ENCODE measurements around the gene GLIS1. TPM values are rescaled to one million over a fixed set of nuclear protein-coding genes. Genes with fewer than 3 reads are reported as not detected.

The GLIS1 gene
- total and polyA plus RNA-seq, 8 donors: 0.20 to 4.8 (median 0.55) TPM; not detected in 1

DNA sequence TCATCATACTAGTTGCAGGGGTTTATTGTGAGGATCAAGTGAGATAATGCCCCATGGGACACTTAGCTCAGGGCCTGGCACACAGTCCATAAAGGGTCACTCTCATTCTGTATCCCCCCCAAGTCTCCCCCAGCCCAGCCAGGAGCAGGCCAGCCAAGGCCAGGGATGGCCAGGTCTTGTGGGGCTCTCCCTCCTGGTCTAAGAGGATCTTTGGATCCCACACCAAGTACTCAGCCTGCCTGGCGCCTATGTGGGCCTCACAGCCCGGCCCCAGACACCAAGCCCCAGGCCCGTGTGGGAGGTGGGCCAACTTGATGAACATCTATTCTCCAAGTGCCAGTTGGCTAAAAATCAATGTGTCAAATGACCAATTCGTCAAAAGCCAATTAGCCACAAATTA lies 117.8 kb downstream of the GLIS1 start:
- peak; percentile 9 to 32 for DNase-seq
- intact Hi-C loops (cut with DNase I; ENCODE audit: low total_unique reads): no loop called here
- H3K27me3 ChIP-seq: no peaks in the 10 kb centered on the region
- TF ChIP-seq, protein P1, sequence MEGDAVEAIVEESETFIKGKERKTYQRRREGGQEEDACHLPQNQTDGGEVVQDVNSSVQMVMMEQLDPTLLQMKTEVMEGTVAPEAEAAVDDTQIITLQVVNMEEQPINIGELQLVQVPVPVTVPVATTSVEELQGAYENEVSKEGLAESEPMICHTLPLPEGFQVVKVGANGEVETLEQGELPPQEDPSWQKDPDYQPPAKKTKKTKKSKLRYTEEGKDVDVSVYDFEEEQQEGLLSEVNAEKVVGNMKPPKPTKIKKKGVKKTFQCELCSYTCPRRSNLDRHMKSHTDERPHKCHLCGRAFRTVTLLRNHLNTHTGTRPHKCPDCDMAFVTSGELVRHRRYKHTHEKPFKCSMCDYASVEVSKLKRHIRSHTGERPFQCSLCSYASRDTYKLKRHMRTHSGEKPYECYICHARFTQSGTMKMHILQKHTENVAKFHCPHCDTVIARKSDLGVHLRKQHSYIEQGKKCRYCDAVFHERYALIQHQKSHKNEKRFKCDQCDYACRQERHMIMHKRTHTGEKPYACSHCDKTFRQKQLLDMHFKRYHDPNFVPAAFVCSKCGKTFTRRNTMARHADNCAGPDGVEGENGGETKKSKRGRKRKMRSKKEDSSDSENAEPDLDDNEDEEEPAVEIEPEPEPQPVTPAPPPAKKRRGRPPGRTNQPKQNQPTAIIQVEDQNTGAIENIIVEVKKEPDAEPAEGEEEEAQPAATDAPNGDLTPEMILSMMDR (IDR thresholded peaks at IDR 0.05): no peak
- TF ChIP-seq EP300 (IDR thresholded peaks at IDR 0.05): no peak
- TF ChIP-seq POLR2A (IDR thresholded peaks at IDR 0.05): no peak
- TF ChIP-seq POLR2AphosphoS5 (IDR thresholded peaks at IDR 0.05): no peak
- H3K36me3 ChIP-seq: no peaks in the 10 kb centered on the region
- H3K9me3 ChIP-seq: no peaks in the 10 kb centered on the region
- H3K4me1 ChIP-seq: peaks cover 0 to 5% (median 0%) of the 10 kb centered on the region in 4 donors
- H3K4me3 ChIP-seq: no peak overlapping the region
- 64 to 78% (median 67%) methylated on average over 4 of the region's 4 CpGs for WGBS, 5 donors
- H3K27ac ChIP-seq: peak overlapping the region in 2 of 5 donors; percentile 20 to 47

DNA sequence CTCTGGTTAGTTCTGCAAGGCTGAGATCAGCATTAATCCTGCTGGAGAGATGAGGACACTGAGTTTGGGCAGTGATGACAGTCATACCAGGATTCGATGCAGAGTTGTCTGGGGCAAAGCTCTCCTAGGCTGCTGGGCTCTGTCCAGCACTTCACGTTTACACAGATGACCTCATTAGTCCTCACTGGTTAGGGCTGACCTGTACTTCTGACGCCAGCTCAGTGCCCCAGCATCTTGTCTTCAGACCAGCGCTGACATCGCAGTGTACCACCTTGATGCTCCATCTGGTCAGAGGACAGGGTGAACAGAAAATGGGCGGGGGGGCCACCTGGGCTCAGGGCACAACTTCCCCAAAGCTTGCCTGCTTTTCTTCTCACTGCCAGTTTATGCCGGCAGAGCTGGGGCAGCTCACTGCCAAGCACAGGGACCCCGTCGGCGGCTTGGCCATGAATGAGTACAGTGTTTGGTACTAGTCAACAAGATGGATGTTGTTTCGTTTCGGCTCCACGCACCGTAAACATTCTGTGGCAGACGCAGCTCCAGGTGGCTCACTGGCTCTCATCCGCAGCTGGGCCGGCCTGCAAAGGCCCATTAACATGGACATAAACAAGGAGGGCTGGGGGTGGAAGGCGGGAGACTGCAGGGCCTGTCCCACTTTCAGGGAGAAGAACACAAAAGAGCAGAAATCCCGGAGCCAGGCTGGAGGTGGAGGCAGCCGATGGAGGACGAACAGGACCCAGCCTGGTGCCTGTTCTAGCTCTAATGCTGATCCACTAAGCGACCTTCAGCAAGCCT lies 118.7 kb downstream of the GLIS1 start:
- peak overlapping the region in 3 of 5 donors; percentile 4 to 47 (median 20) for H3K27ac ChIP-seq
- H3K27me3 ChIP-seq: no peaks in the 10 kb centered on the region
- peak; percentile 25 to 67 for DNase-seq
- no peak overlapping the region for H3K4me3 ChIP-seq
- intact Hi-C loops (cut with DNase I; ENCODE audit: low total_unique reads): no loop called here
- no peak for TF ChIP-seq POLR2AphosphoS5 (IDR thresholded peaks at IDR 0.05)
- TF ChIP-seq, protein P1 (IDR thresholded peaks at IDR 0.05): no peak
- no peak for TF ChIP-seq POLR2A (IDR thresholded peaks at IDR 0.05)
- H3K36me3 ChIP-seq: no peaks in the 10 kb centered on the region
- WGBS, 5 donors: 46 to 61% (median 51%) methylated on average over 19 to 22 of the region's 22 CpGs
- peaks cover 0 to 5% (median 0%) of the 10 kb centered on the region in 4 donors for H3K4me1 ChIP-seq
- no peaks in the 10 kb centered on the region for H3K9me3 ChIP-seq

DNA sequence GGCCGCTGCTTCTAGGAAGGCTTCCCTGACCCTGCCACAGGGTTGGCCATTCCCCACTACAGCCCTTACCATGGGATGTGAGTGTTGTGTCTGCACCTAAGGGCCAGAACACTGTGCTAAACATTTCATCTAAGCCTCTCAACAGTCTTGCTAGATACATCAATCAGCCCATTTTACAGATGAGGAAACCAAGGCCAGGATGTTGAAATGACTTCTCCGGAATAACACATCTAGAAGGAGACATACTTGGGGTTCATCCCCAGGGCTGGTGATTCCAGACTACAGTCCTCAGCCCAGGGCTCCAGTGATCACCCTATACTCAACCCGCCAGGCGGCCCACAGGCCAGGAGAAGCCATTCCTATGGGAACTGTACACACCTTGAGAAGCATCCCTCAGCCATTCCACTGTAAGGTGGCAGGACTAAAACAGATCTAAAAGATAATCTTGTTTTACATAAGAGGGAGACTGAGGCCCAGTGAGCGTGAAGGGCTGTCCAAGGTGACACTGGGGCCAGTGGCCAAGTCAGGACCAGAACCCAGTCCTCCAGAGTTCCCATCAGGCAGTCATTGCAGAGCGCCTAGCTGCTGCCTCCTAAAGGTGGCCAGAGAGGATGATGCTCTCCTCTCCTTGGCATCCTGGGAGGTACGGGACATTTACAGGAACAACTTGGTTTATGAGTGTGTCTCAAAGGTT lies 119.5 kb downstream of the GLIS1 start:
- TF ChIP-seq, protein P1 (IDR thresholded peaks at IDR 0.05): no peak
- TF ChIP-seq POLR2A (IDR thresholded peaks at IDR 0.05): no peak
- no peak for TF ChIP-seq EP300 (IDR thresholded peaks at IDR 0.05)
- no peak for TF ChIP-seq POLR2AphosphoS5 (IDR thresholded peaks at IDR 0.05)
- peak in 1 of 2 donors; percentile 16 for DNase-seq
- Histone ChIP-seq H3K4me1 (peaks cover 0 to 5% (median 0%) of the 10 kb centered on the region in 4 donors), H3K9me3 (no peaks in the 10 kb centered on the region), H3K27me3 (no peaks in the 10 kb centered on the region), H3K27ac (no peak overlapping the region), H3K4me3 (no peak overlapping the region), H3K36me3 (no peaks in the 10 kb centered on the region)
- 86 to 95% (median 93%) methylated on average over 7 of the region's 7 CpGs for WGBS, 5 donors
- intact Hi-C loops (cut with DNase I; ENCODE audit: low total_unique reads): no loop called here

DNA sequence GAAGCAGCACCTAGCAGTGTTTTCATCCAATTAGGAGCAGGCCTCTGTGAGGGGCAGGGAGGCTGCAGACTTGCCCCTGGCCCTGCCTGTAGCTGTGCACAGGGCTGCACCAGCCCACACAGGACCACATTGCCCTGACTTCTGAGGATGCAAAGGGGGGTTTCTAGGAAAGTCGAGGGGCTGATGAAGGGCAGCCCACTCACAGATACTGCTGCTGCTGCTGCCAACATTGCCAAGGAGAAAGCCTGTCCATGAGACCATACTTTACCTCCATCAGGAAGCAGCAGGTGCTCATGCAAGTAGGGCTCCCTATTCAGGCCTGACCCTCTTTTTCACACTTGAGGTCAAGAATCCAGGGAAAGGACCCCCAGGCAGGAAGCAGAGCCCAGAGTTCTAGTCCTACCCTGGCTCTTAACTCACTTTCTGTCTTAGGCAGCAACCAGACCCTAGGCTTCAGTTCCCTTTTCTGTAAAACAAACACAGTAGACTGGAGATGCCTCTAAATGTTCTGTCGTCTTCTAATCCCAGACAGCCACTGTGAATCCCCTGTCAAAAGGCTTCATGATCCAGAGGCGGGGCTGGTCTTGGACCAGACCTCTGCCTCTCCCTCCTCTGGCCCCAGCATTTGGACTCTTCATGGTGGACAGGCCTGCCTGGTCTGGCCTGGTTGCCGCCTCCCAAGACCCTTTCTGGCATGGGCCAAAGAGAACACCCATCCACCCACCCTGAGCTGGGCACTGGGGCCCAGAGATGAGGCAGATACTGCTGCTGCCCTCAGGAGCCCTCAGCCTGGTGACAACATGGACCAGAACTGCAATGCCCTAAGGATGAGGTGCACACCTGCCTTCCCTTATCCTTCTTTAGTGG lies 120.2 kb downstream of the GLIS1 start:
- no peaks in the 10 kb centered on the region for H3K9me3 ChIP-seq
- H3K4me3 ChIP-seq: no peak overlapping the region
- no peaks in the 10 kb centered on the region for H3K36me3 ChIP-seq
- WGBS, 5 donors: 41 to 80% (median 70%) methylated on average over 3 to 4 of the region's 4 CpGs
- H3K27me3 ChIP-seq: no peaks in the 10 kb centered on the region
- H3K4me1 ChIP-seq: peaks cover 0 to 5% (median 0%) of the 10 kb centered on the region in 4 donors
- intact Hi-C loops (cut with DNase I; ENCODE audit: low total_unique reads): no loop called here
- no peak overlapping the region for H3K27ac ChIP-seq
- DNase-seq: peak in 1 of 2 donors; percentile 9
- TF ChIP-seq POLR2A (IDR thresholded peaks at IDR 0.05): no peak
- TF ChIP-seq EP300 (IDR thresholded peaks at IDR 0.05): no peak
- TF ChIP-seq POLR2AphosphoS5 (IDR thresholded peaks at IDR 0.05): no peak
- TF ChIP-seq, protein P1 (IDR thresholded peaks at IDR 0.05): no peak

All from stomach (tissue), 9 donors.